ENCODE data around the gene ZNF300. TPM values are rescaled to one million over a fixed set of nuclear protein-coding genes. Genes with fewer than 3 reads are reported as not detected.
A peak's percentile ranks its signal among the peaks of the same experiment; 100 is the strongest.
"Not testable (repeated sequence)": the region's sequence is repeated elsewhere in the genome, so short reads cannot be mapped to it uniquely, and the experiment has no call there.

The ZNF300 gene
- total RNA-seq, 2 donors from 2014 or later = 9.5 to 12.1 TPM

DNA sequence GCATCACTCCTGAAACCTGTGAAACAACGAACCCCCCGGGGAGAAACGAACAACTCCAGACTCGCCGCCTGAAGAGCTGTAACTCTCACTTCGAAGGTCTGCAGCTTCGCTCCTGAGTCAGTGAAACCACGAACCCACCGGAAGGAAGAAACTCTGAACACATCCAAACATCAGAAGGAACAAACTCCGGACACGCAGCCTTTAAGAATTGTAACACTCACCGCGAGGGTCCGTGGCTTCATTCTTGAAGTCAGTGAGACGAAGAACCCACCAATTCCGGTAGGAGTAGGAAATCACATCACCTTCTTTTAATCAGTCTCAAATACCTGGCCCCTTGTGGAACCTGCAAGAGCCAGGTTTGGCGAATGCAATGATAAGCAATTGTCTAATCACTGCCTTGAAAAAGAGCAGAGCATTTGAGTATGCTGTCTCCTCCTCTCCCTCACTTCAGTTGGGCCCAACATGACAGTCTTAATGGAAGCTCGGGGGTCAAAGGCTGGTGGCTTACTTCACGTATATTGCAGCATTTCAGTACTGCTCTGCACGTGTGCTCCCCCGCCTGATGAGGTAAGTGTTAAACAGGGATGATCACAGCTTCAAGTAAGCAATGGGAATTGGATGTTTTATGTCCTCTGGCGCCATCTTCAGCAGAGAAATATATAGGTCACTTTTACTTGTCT, 58.0 kb downstream of the ZNF300 start:
- no peak overlapping the region for H3K27ac ChIP-seq (ENCODE audit: low read depth, low read length)
- WGBS, 2 experiments (ENCODE audit: insufficient coverage in 1 of 2, insufficient read length in 1 of 2) = 73 to 76% methylated on average over 13 to 22 of the region's 22 CpGs
- H3K9me3 Mint-ChIP-seq = peaks cover 16% of the 10 kb centered on the region
- H3K9me3 ChIP-seq (ENCODE audit: control insufficient read depth, low read length) = no peaks in the 10 kb centered on the region
- H3K4me1 Mint-ChIP-seq = no peaks in the 10 kb centered on the region
- no peak overlapping the region for H3K4me3 ChIP-seq (ENCODE audit: low read length)
- H3K4me1 ChIP-seq (ENCODE audit: control insufficient read depth, insufficient read depth, low read length) = no peaks in the 10 kb centered on the region
- DNase-seq = peak; percentile 78
- H3K36me3 ChIP-seq (ENCODE audit: control insufficient read depth, insufficient read depth, low read length) = no peaks in the 10 kb centered on the region
- H3K36me3 Mint-ChIP-seq (ENCODE audit: low read depth) = no peaks in the 10 kb centered on the region
- peaks cover 30% of the 10 kb centered on the region for H3K27me3 Mint-ChIP-seq (ENCODE audit: insufficient read depth)
- TF ChIP-seq, protein P1, sequence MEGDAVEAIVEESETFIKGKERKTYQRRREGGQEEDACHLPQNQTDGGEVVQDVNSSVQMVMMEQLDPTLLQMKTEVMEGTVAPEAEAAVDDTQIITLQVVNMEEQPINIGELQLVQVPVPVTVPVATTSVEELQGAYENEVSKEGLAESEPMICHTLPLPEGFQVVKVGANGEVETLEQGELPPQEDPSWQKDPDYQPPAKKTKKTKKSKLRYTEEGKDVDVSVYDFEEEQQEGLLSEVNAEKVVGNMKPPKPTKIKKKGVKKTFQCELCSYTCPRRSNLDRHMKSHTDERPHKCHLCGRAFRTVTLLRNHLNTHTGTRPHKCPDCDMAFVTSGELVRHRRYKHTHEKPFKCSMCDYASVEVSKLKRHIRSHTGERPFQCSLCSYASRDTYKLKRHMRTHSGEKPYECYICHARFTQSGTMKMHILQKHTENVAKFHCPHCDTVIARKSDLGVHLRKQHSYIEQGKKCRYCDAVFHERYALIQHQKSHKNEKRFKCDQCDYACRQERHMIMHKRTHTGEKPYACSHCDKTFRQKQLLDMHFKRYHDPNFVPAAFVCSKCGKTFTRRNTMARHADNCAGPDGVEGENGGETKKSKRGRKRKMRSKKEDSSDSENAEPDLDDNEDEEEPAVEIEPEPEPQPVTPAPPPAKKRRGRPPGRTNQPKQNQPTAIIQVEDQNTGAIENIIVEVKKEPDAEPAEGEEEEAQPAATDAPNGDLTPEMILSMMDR (conservative IDR thresholded peaks at IDR 0.05) = peak; percentile 83
- H3K4me3 Mint-ChIP-seq = no peak overlapping the region
- no peak overlapping the region for H3K27ac Mint-ChIP-seq
- no peak overlapping the region for H3K9ac ChIP-seq (ENCODE audit: extremely low read depth, low read length, poor library complexity, severe bottlenecking)
- H3K27me3 ChIP-seq (ENCODE audit: control insufficient read depth, insufficient read depth, low read length, poor library complexity, severe bottlenecking) = no peaks in the 10 kb centered on the region

GRCh38 chr5:150846308-150846653, 58.5 kb downstream of the ZNF300 start, which contains the start of gene IRGM:
Gene IRGM, plus strand, starts transcription at chr5:150846521. Its CDS starts 1,603 bp downstream, at chr5:150848124.
- H3K36me3 Mint-ChIP-seq (ENCODE audit: low read depth); DNase-seq; H3K27ac Mint-ChIP-seq: not testable (repeated sequence)

DNA sequence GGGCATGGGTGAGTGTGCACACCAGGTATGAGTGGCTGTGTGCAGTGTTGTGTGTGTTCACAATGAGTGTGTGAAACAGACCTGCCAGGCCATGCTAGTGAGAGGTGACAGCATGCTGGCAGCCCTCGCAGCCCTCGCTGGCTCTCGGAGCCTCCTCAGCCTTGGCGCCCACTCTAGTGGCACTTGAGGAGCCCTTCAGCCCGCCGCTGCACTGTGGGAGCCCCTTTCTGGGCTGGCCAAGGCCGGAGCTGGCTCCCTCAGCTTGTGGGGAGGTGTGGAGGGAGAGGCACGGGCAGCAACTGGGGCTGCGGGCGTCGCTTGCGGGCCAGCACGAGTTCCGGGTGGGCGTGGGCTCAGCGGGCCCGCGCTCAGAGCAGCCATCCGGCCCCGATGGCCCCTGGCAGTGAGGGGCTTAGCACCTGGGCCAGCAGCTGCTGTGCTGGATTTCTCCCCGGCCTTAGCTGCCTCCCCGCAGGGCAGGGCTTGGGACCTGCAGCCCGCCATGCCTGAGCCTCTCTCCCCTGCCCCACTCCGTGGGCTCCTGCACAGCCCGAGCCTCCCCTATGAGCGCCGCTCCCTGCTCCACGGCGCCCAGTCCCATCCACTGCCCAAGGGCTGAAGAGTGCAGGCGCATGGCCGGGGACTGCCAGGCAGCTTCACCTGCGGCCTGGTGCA, 59.5 kb downstream of the ZNF300 start:
- H3K36me3 Mint-ChIP-seq (ENCODE audit: low read depth); DNase-seq; H3K9ac ChIP-seq (ENCODE audit: extremely low read depth, low read length, poor library complexity, severe bottlenecking); H3K27ac Mint-ChIP-seq; H3K9me3 ChIP-seq (ENCODE audit: control insufficient read depth, low read length); H3K27ac ChIP-seq (ENCODE audit: low read depth, low read length); H3K4me1 Mint-ChIP-seq; H3K4me1 ChIP-seq (ENCODE audit: control insufficient read depth, insufficient read depth, low read length); H3K4me3 ChIP-seq (ENCODE audit: low read length); H3K36me3 ChIP-seq (ENCODE audit: control insufficient read depth, insufficient read depth, low read length); H3K4me3 Mint-ChIP-seq: not testable (repeated sequence)
- peaks cover 16% of the 10 kb centered on the region for H3K9me3 Mint-ChIP-seq
- 94 to 95% methylated on average over 17 to 32 of the region's 32 CpGs for WGBS, 2 experiments (ENCODE audit: insufficient coverage in 1 of 2, insufficient read length in 1 of 2)
- peaks cover 36% of the 10 kb centered on the region for H3K27me3 Mint-ChIP-seq (ENCODE audit: insufficient read depth)
- H3K27me3 ChIP-seq (ENCODE audit: control insufficient read depth, insufficient read depth, low read length, poor library complexity, severe bottlenecking) = peaks cover 12% of the 10 kb centered on the region

More at GRCh38 chr5:150846308-150846653, 58.5 kb downstream of the ZNF300 start, which contains the start of gene IRGM:
- H3K9ac ChIP-seq (ENCODE audit: extremely low read depth, low read length, poor library complexity, severe bottlenecking); H3K9me3 ChIP-seq (ENCODE audit: control insufficient read depth, low read length); H3K27me3 ChIP-seq (ENCODE audit: control insufficient read depth, insufficient read depth, low read length, poor library complexity, severe bottlenecking); H3K36me3 ChIP-seq (ENCODE audit: control insufficient read depth, insufficient read depth, low read length); H3K4me1 ChIP-seq (ENCODE audit: control insufficient read depth, insufficient read depth, low read length); H3K4me1 Mint-ChIP-seq; H3K4me3 Mint-ChIP-seq; H3K27ac ChIP-seq (ENCODE audit: low read depth, low read length); H3K4me3 ChIP-seq (ENCODE audit: low read length): not testable (repeated sequence)
- H3K9me3 Mint-ChIP-seq = peaks cover 16% of the 10 kb centered on the region
- 92 to 98% methylated on average over 3 of the region's 3 CpGs for WGBS, 2 experiments (ENCODE audit: insufficient coverage in 1 of 2, insufficient read length in 1 of 2)
- H3K27me3 Mint-ChIP-seq (ENCODE audit: insufficient read depth) = peaks cover 31% of the 10 kb centered on the region

Other genes with a start within 250 kb of the ZNF300 start
- 10 to 100 TPM; 12.4 to 15.8 TPM for gene MYOZ3, start 243.7 kb downstream of the ZNF300 start, total RNA-seq
- 10 to 100 TPM; 42.7 to 44.3 TPM for gene RBM22, start 203.9 kb downstream of the ZNF300 start, total RNA-seq
- 10 to 100 TPM; 51.5 to 64.3 TPM for gene DCTN4, start 146.0 kb downstream of the ZNF300 start, total RNA-seq
- 1 to 10 TPM; 6.3 to 9.0 TPM for gene SMIM3, start 126.2 kb downstream of the ZNF300 start, total RNA-seq
- not detected for gene IRGM, start 58.5 kb downstream of the ZNF300 start, total RNA-seq
- gene GPX3, start 115.6 kb upstream of the ZNF300 start, total RNA-seq = 10 to 100 TPM; 44.9 to 47.1 TPM
- 10 to 100 TPM; 51.3 to 52.2 TPM for gene TNIP1, start 176.1 kb upstream of the ZNF300 start, total RNA-seq